Activated T-cell treated with anti-CD3 and anti-CD28 coated beads, Interleukin-2, amount 50 U/mL, for 1 hour (primary cell): ENCODE results near the gene RPL18.
"Not testable (repeated sequence)": the region's sequence is repeated elsewhere in the genome, so short reads cannot be mapped to it uniquely, and the experiment has no call there.

Source experiments
- DNase-seq: peaks from one replicate; pipeline ENCODE4 v3.0.0-alpha.2; 2020

The RPL18 gene

DNA sequence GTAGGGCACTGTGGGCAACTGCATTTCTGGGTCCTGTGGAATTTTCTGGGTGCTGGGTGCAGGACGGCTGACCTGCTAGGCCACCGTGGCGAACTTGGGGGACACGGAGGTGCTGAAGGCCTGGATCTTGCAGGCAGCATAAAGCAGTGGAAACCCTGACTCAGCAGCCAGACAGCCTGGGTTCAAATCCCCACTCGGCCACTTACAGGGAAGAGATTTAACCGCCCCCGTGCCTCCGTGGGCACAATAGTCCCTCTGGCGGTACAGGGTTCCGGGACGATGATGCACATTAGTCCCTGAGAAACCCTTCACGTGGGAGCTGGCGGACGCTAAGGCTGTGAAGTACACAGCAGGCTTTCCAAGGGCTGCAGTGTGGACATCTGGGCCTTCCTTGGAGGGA lies 7.1 kb downstream of the RPL18 start:
- DNase-seq = no peak

- DNase-seq = no peak
Measured at GRCh38 chr19:48609571-48610108, 9.3 kb downstream of the RPL18 start.

- DNase-seq = peak; percentile 60
Measured at GRCh38 chr19:48608798-48609263, 10.1 kb downstream of the RPL18 start.

DNA sequence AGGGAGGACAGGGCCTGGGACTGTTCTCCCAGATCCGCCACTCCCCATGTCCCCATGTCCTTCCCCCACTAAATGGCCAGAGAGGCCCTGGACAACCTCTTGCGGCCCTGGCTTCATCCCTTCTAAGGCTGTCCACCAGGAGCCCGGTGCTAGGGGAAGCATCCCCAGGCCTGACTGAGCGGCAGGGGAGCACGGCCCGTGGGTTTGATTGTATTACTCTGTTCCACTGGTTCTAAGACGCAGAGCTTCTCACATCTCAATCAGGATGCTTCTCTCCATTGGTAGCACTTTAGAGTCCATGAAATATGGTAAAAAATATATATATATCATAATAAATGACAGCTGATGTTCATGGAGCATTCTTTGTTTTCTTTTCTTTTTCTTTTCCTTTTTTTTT lies 11.6 kb downstream of the RPL18 start:
- no peak for DNase-seq

GRCh38 chr19:48606463-48607358 lies 12.3 kb downstream of the RPL18 start, which contains the start of gene SPACA4:
Gene SPACA4, plus strand, starts transcription at chr19:48606742. Its CDS starts 237 bp downstream, at chr19:48606979.
- no peak for DNase-seq

DNA sequence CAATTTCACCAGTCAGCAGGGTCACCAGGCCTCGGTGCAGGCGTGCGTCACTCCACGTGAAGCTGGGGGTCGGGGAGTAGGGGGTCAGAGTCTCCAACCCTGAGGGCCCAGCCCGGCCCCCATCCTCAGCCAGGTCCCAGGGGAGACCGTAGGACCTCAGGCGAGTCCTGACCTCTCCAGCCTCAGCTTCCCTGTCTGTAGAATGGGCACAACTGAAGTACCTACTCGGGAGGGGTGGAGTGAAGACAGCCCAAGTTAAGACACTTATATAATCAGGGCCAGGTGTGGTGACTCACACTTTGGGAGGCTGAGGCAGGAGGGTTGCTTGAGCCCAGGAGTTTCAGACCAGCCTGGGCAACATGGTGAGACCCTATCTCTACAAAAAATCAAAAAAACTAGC lies 15.1 kb downstream of the RPL18 start:
- no peak for DNase-seq

GRCh38 chr19:48603449-48603848 lies 15.5 kb downstream of the RPL18 start:
- no peak for DNase-seq

GRCh38 chr19:48603001-48603400 lies 16.0 kb downstream of the RPL18 start:
- no peak for DNase-seq

DNA sequence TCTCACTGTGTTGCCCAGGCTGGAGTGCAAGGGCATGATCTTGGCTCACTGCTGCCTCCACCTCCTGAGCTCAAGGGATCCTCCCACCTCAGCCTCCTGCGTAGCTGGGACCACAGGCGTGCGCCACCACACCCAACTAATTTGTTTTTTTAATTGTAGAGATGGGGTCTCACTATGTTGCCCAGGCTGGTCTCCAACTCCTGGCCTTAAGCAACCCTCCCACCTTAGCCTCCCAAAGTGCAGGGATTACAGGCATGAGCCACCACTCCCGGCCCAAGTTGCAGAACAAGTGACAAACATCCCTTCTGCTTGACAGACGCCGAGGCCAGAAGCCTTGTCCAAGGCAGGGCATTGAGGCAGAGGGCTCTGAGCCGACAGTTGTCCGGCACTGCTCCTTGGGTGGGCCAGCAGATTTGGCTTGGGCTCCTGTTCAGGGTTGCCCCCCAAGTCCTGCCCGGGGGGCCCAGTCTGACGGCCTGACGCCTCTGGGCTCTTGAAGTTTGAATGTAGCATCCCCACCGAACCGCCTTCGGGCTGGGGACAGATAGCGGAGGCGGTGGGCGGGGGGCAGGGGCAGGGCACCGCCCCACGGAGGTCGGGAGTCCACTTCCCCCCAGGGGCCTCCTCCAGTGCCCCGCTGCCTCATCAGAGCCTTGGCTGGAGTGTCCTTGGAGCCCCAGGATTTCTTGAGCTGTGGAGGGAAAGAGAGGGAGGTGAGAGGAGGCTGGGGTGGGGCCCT lies 18.1 kb downstream of the RPL18 start:
- DNase-seq = no peak

DNA sequence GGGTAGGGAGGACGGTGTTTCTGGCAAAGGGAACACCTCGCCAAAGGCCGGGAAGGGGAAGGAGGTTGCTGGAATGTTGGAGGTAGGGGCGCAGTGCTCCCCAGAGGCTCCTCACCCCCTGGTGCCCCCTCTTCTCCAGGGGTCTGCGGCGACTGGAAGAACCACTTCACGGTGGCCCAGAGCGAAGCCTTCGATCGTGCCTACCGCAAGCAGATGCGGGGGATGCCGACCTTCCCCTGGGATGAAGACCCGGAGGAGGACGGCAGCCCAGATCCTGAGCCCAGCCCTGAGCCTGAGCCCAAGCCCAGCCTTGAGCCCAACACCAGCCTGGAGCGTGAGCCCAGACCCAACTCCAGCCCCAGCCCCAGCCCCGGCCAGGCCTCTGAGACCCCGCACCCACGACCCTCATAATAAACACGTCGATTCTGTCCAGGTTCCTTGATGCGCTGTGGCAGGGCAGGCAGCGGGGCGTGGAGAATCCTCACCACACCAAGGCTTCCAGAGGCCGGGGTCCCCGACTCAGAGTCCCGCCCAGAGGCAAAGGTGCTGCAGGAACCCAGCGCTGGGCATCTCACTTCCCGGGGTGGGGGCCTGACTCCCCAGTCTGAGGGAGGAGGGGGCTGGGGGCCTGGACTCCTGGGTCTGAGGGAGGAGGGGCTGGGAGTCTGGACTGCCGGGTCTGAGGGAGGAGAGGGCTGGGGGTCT lies 19.8 kb downstream of the RPL18 start:
- DNase-seq = no peak

- peak; percentile 50 for DNase-seq
Measured at GRCh38 chr19:48596679-48597465, 22.1 kb downstream of the RPL18 start.

DNA sequence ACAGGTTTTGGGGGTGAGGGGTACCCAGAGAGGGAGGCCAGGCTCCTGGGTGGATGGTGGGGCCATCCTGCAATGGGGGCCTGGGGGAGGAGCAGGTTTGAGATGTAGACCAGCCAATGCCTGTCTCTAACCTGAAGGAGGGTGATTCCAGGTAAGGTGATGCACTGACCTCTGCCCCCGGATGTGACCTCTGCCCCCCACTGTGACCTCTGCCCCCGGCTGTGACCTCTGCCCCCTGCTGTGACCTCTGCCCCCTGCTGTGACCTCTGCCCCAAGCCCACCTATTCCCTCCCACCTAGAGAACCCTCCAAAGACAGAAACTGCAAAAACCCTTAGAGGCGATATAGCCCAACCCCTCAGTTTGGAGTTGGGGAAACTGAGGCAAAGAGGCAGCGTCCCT lies 22.7 kb downstream of the RPL18 start:
- DNase-seq = no peak

- DNase-seq = no peak
Measured at GRCh38 chr19:48595833-48596232, 23.1 kb downstream of the RPL18 start.

DNA sequence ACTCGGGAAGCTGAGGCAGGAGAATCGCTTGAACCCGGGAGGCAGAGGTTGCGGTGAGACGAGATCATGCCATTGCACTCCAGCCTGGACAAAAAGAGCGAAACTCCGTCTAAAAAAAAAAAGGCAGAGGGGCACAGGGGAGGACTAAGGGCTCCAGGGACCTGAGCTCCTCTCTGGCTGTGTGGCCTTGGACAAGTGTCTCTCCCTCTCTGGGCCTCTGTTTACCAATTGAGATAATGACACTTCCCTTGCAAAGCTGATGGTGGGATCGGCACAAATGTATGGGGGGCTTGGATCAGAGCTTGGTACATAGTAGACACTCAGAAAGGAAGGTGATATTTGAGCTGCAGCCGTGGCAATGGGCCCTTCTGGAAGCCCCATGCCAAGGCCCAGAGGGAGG lies 23.8 kb downstream of the RPL18 start:
- no peak for DNase-seq

GRCh38 chr19:48591021-48591420 lies 28.0 kb downstream of the RPL18 start:
- no peak for DNase-seq

DNA sequence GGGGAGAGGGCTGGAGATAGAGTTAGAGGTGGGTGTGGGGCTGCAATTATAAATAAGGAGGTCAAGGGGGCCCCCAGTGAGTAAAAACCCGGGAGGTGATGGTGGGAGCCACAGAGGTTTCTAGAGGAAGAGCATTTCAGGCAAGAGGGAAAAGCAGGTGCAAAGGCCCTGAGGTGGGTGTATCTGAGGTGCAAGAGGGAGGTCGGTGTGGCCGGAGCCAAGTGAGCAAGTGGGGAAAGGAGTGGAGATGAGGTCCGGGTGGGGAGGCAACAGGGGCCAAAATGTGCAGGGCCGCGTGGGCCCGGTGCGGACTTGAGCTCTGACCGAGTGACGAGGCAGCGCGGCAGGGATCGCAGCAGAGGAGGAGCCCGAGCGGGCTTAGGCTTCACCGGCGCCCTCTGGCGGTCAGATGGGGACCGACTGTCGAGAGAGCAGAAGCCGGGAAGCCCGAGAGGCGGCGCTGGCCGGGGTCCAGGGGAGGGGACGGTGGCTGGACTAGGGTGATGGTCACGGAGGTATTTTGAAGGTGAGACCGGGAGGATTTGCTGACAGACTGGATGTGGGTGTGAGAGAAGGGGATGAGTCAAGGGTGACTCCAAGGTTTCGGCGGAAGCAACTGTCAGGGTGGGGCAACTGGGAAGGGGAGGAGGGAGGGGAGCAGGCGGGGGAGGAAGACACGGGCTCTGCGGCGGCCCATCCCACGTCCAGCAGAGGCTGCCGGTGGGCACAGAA lies 30.1 kb downstream of the RPL18 start:
- DNase-seq = peak; percentile 89

DNA sequence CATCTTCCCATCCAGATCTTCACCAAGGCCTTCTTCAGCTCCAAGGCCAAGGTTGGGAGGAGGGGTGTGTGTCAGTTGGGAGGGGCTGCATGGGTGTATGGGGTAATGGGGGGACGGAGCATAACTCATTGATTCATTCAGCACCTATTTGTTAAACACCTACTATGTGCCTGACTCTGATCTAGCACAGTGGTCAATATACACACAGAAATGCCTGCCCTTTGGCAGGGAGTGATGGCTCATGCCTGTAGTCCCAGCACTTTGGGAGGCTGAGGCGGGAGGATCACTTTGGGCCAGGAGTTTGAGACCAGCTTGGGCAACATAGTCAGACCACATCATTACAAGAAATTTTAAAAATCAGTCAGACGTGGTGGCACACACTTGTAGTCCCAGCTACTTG lies 31.6 kb downstream of the RPL18 start:
- DNase-seq = no peak

GRCh38 chr19:48582168-48582567 lies 36.8 kb downstream of the RPL18 start:
- DNase-seq = no peak

DNA sequence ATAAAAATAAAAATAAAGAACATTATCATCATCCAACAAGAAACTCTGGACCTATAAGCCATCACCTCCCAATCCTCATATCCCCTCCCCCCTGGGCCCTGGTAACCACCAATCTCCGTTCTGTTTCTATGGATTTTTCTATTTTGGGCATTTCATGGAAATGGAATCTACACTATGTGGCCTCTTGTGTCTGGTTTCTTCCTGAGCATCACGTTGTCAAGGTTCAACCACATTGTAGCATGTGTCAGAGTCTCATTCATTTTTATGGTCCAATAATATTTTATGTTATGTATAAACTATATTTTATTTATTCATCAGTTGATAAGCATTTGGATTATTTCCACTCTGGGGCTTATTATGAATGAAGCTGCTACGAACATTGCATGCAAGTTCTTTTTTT lies 40.1 kb downstream of the RPL18 start:
- DNase-seq = no peak

DNA sequence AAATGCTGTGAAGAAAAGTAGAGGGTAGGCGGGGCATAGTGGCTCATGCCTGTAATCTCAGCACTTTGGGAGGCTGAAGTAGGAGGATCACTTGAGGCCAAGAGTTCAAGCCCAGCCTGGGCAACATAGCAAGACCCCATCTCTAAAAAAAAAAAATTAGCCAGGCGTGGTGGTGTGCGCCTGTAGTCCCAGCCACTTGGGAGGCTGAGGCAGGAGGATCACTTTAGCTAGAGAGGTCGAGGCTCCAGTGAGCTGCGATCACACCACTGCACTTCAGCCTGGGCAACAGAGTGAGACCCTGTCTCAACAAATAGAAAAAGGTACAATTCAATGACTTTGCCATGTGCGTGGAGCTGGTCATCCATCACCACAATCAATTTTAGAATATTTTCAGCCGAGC lies 41.1 kb downstream of the RPL18 start:
- DNase-seq = not testable (repeated sequence)

DNA sequence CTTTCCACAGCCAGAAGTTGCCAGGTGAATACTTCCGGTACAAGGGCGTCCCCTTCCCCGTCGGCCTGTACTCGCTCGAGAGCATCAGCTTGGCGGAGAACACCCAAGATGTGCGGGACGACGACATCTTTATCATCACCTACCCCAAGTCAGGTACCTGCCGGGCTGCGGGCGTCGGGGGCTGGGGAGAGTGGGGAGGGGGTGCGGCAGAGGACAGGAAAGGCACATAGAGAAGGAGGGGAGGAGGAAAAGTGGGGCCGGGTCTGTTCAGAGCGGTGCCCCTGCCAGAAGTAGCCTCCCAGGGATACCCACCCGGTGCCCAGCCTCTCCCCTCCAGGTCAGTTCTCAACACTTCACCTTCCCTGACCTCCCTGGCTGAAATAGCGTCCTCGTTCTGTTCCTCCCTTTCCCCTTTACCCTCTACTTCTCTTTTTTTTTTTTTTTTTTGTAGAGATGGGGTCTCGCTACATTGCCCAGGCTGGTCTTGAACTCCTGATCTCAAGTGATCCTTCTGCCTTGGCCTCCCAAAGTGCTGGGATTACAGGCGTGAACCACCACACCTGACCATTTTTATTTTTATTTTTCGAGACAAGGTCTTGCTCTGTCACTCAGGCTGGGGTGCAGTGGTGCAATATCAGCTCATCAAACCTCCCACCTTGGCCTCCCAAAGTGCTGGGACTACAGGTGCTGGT lies 42.9 kb downstream of the RPL18 start:
- no peak for DNase-seq
